GM12878 (cell line): Measurements from ENCODE around the gene CMC4. TPM values are rescaled to one million over a fixed set of nuclear protein-coding genes. Genes with fewer than 3 reads are reported as not detected.

Source experiments
- ATAC-seq: fragments of 200-7000 bp; cut with Tn5 transposase; 3 replicates; pipeline ENCODE4 v1.9.1; 2020; ENCODE audit warnings: mild to moderate bottlenecking, moderate library complexity
- BruUV-seq: library from RNA; stranded (reverse); fragments of 400-500 nt; replicated peaks from 2 replicates; lab custom pipeline; 2021; lab: Mats Ljungman, UMichigan
- CTCF ChIA-PET: fragments of 300-600 bp; sonication (Branson Sonifier 250); formaldehyde crosslinking; extraction: SDS; loops from one replicate; lab custom pipeline; 2021; ENCODE audit warnings: inconsistent platforms; lab: Yijun Ruan, JAX
- POLR2A ChIA-PET: fragments of 350-600 bp; formaldehyde crosslinking; extraction: SDS; loops from one replicate; lab custom pipeline; 2021; ENCODE audit warnings: inconsistent platforms; lab: Charles Lee
- RAD21 ChIA-PET: fragments of 300-600 bp; sonication (Branson Sonifier 250); formaldehyde crosslinking; loops from one replicate; lab custom pipeline; 2023; ENCODE audit warnings: antibody characterized with exemption; ENCODE audit not compliant: unreplicated experiment; lab: Charles Lee
- SMC1A ChIA-PET: fragments of 300-600 bp; sonication (Branson Sonifier 250); formaldehyde crosslinking; loops from one replicate; lab custom pipeline; 2023; ENCODE audit not compliant: unreplicated experiment, uncharacterized antibody; lab: Charles Lee
- DNase-seq: peaks from one replicate; pipeline ENCODE4 v3.0.0-alpha.2; 2011; ENCODE audit warnings: low read depth, low spot score
- FAIRE-seq: peaks from 3 replicates; lab custom pipeline; 2011; peaks lifted over from hg19 to GRCh38; lab: Jason Lieb, UNC
- H2AFZ ChIP-seq: 2 replicates; pipeline ENCODE4 v1.6.0; 2011; ENCODE audit warnings: low read depth, low read length, control low read depth; ENCODE audit not compliant: control insufficient read depth
- H3K27ac ChIP-seq: 2 replicates; pipeline ENCODE4 v1.5.1; 2011; ENCODE audit warnings: control low read depth; ENCODE audit not compliant: control insufficient read depth, insufficient read depth
- H3K27me3 ChIP-seq, 2 experiments: replicated peaks in 1 of 2; 2 replicates each; pipeline versions ENCODE4 v1.6.0 to v1.6.1; 2011; ENCODE audit warnings: low read length in 1 of 2; ENCODE audit not compliant: control insufficient read depth in 2 of 2, insufficient read depth in 2 of 2
- H3K36me3 ChIP-seq, 2 experiments: 2 replicates each; pipeline ENCODE4 v1.5.1; 2011; ENCODE audit warnings: low read length in 1 of 2; ENCODE audit not compliant: control insufficient read depth in 2 of 2, insufficient read depth in 2 of 2
- H3K4me1 ChIP-seq: 2 replicates; pipeline ENCODE4 v1.6.1; 2011; ENCODE audit warnings: mild to moderate bottlenecking, low read length, moderate library complexity, mixed read lengths; ENCODE audit not compliant: control insufficient read depth, insufficient read depth
- H3K4me2 ChIP-seq: 2 replicates; pipeline ENCODE4 v1.6.0; 2011; ENCODE audit warnings: control low read depth; ENCODE audit not compliant: control insufficient read depth, insufficient read depth
- H3K4me3 ChIP-seq: fragments of 200-600 bp; sonication (generic); 2 replicates; pipeline ENCODE4 v1.5.1; 2016
- H3K79me2 ChIP-seq: 2 replicates; pipeline ENCODE4 v1.6.0; 2011; ENCODE audit warnings: low read length; ENCODE audit not compliant: control insufficient read depth, insufficient read depth
- H3K9ac ChIP-seq: 2 replicates; pipeline ENCODE4 v1.8.0; 2011; ENCODE audit warnings: low read length, control low read depth, mixed read lengths; ENCODE audit not compliant: control insufficient read depth, insufficient read depth
- H3K9me3 ChIP-seq: replicated peaks from 3 replicates; pipeline ENCODE4 v1.5.1; 2011; ENCODE audit warnings: mild to moderate bottlenecking, low read length; ENCODE audit not compliant: control insufficient read depth, insufficient read depth
- H4K20me1 ChIP-seq: 2 replicates; pipeline ENCODE4 v1.6.0; 2011; ENCODE audit not compliant: control insufficient read depth, insufficient read depth
- CEBPB ChIP-seq, 2 experiments: fragments of 150-350 bp in 1 of 2; IDR thresholded peaks; 2 replicates each; pipeline ENCODE4 v1.6.1; 2012 to 2014; ENCODE audit warnings: low read depth in 2 of 2, low read length in 2 of 2, borderline replicate concordance in 1 of 2, inconsistent platforms in 1 of 2
- CREM ChIP-seq: IDR thresholded peaks from 2 replicates; pipeline ENCODE4 v1.6.1; 2014; ENCODE audit warnings: antibody characterized with exemption, low read depth
- E4F1 ChIP-seq: fragments of 450-650 bp; IDR thresholded peaks from 2 replicates; pipeline ENCODE4 v1.6.1; 2018; ENCODE audit warnings: borderline replicate concordance, mild to moderate bottlenecking; ENCODE audit not compliant: partially characterized antibody
- ESRRA ChIP-seq: IDR thresholded peaks from 2 replicates; pipeline ENCODE4 v1.6.1; 2012; ENCODE audit warnings: mild to moderate bottlenecking, low read length, improper control_type of control experiment
- EZH2 ChIP-seq: IDR thresholded peaks from 2 replicates; pipeline ENCODE4 v1.6.1; 2012; ENCODE audit warnings: low read depth, mild to moderate bottlenecking, control low read depth, inconsistent platforms, low read length, borderline replicate concordance; ENCODE audit not compliant: control insufficient read depth
- FOXM1 ChIP-seq: IDR thresholded peaks from 2 replicates; pipeline ENCODE4 v1.6.1; 2012; ENCODE audit warnings: low read depth, mild to moderate bottlenecking, inconsistent platforms, low read length, moderate library complexity
- GATAD2B ChIP-seq: fragments of 450-650 bp; conservative IDR thresholded peaks from 2 replicates; pipeline ENCODE4 v1.6.1; 2017; ENCODE audit warnings: low read depth, mild to moderate bottlenecking, moderate library complexity
- IRF5 ChIP-seq: fragments of 450-650 bp; IDR thresholded peaks from 2 replicates; pipeline ENCODE4 v1.6.1; 2017; ENCODE audit warnings: borderline replicate concordance
- JUND ChIP-seq: IDR thresholded peaks from 2 replicates; pipeline ENCODE4 v1.6.1; 2012; ENCODE audit warnings: low read depth, mild to moderate bottlenecking, low read length, improper control_type of control experiment, moderate library complexity
- MEF2A ChIP-seq: IDR thresholded peaks from 2 replicates; pipeline ENCODE4 v1.6.1; 2011; ENCODE audit warnings: low read depth, mild to moderate bottlenecking, low read length, moderate library complexity; ENCODE audit not compliant: insufficient read depth
- PAX5 ChIP-seq: IDR thresholded peaks from 2 replicates; pipeline ENCODE4 v1.6.1; 2011; ENCODE audit warnings: low read depth, low read length, borderline replicate concordance
- PML ChIP-seq: IDR thresholded peaks from 2 replicates; pipeline ENCODE4 v1.6.1; 2012; ENCODE audit warnings: low read length, inconsistent platforms
- RFX5 ChIP-seq: IDR thresholded peaks from 2 replicates; pipeline ENCODE4 v1.6.1; 2011; ENCODE audit warnings: low read depth, low read length, improper control_type of control experiment
- RUNX3 ChIP-seq: IDR thresholded peaks from 2 replicates; pipeline ENCODE4 v1.6.1; 2012; ENCODE audit warnings: low read length, inconsistent platforms
- SUPT20H ChIP-seq: IDR thresholded peaks from 2 replicates; pipeline ENCODE4 v1.6.1; 2011; ENCODE audit warnings: low read depth, mild to moderate bottlenecking, low read length, moderate library complexity, borderline replicate concordance; ENCODE audit not compliant: control insufficient read depth
- TCF12 ChIP-seq: IDR thresholded peaks from 2 replicates; pipeline ENCODE4 v1.6.1; 2011; ENCODE audit warnings: low read depth, mild to moderate bottlenecking, low read length
- YY1 ChIP-seq: IDR thresholded peaks from 2 replicates; pipeline ENCODE4 v1.6.1; 2011; ENCODE audit warnings: low read depth, mild to moderate bottlenecking, low read length
- ZBED1 ChIP-seq: IDR thresholded peaks from 2 replicates; pipeline ENCODE4 v1.6.1; 2016; ENCODE audit warnings: borderline replicate concordance
- ZBTB33 ChIP-seq: fragments of 450-650 bp; IDR thresholded peaks from 2 replicates; pipeline ENCODE4 v1.6.1; 2017; ENCODE audit warnings: mild to moderate bottlenecking
- WGBS: methylation state at CpG from one replicate; pipeline ENCODE4 v1.1.6; 2016; ENCODE audit warnings: low lambda C conversion rate; ENCODE audit not compliant: insufficient replicate concordance, insufficient coverage; ENCODE audit errors: missing lambda C conversion rate; 5-methylcytosine and 5-hydroxymethylcytosine counted together
- in situ Hi-C: fragments of 300-500 bp; cut with MboI; formaldehyde crosslinking; loops from 9 replicates; pipeline ENCODE4 v1.14.3; 2018; ENCODE audit warnings: mixed read lengths
- intact Hi-C: fragments of 100-400 bp; cut with micrococcal nuclease; formaldehyde crosslinking; loops from one replicate; pipeline ENCODE4 v1.14.2; 2022; ENCODE audit not compliant: unreplicated experiment
- polyA plus RNA-seq, 11 experiments: library from polyadenylated mRNA; depleted of rRNA in 4 of 11; unstranded in 6 of 11; stranded (reverse) in 5 of 11; fragments of >200 nt; fragmentation: Nextera tagmentation in 4 of 11; fragmentation: Illumina TruSeq in 1 of 11; extraction: Ambion mirVana in 4 of 11; extraction: Trizol in 1 of 11; gene quantifications; 1 replicate in 1 of 11; 2 replicates in 10 of 11; pipeline versions ENCODE4 v1.2.1 to v1.2.3, GENCODE V29; 2011 to 2016; ENCODE audit warnings: inconsistent platforms in 2 of 11, missing spikeins in 2 of 11, low read depth in 1 of 11
- total RNA-seq, 4 experiments: library from RNA; depleted of rRNA in 3 of 4; stranded (reverse); fragments of >200 nt in 3 of 4; fragmentation: Illumina TruSeq in 1 of 4; extraction: Trizol in 1 of 4; gene quantifications; 2 replicates each; pipeline versions ENCODE4 v1.2.1 to v1.2.3, GENCODE V29; 2013 to 2021

CMC4 gene
- total and polyA plus RNA-seq, 10 of the 15 experiments (the other 5 are each of a cell fraction or from before 2014, with no cell fraction given), result 5.8 to 36.4 (median 21.0) TPM

- FAIRE-seq (no peak), ATAC-seq (peak; percentile 80), DNase-seq (no peak)
- no peak overlapping the region for H3K4me3 ChIP-seq
- CTCF ChIA-PET, result interaction anchor here (0.6 to 3.0 kb wide), 11 partner anchors 8 to 169 kb away, joined by 3 to 10 read pairs (median 4); no protein-coding TSS in a partner anchor
- 71% methylated on average over 18 of the region's 24 CpGs for WGBS
- no peaks in the 10 kb centered on the region for H3K9me3 ChIP-seq
- H3K27ac ChIP-seq, result no peak overlapping the region
- H4K20me1 ChIP-seq, result no peaks in the 10 kb centered on the region
- intact Hi-C loops, result loop anchor here (1.0 to 10.0 kb wide), 2 partner anchors 105 to 172 kb away; no protein-coding TSS in a partner anchor
- POLR2A ChIA-PET, result no interaction called here
- H3K79me2 ChIP-seq, result no peaks in the 10 kb centered on the region
- no TSS peak for BruUV-seq
- RAD21 ChIA-PET, result interaction anchor here (1.2 kb wide), 1 partner anchor 100 kb away, joined by 3 read pairs; no protein-coding TSS in a partner anchor
- no peak overlapping the region for H3K4me2 ChIP-seq
- H3K36me3 ChIP-seq, result peaks cover 0 to 2% of the 10 kb centered on the region in 2 experiments; a peak in 1 of 4 replicates
- H3K9ac ChIP-seq, result no peak overlapping the region
- H3K27me3 ChIP-seq, result no peaks in the 10 kb centered on the region
- in situ Hi-C loops, result no loop called here
- SMC1A ChIA-PET, result interaction anchor here (0.5 to 1.5 kb wide), 2 partner anchors 30 to 169 kb away, joined by 3 to 4 read pairs; no protein-coding TSS in a partner anchor
- no peaks in the 10 kb centered on the region for H3K4me1 ChIP-seq
- H2AFZ ChIP-seq, result no peak overlapping the region
- TF ChIP-seq FOXM1 (no peak), GATAD2B (no peak), YY1 (no peak), ZBTB33 (peak; percentile 91), E4F1 (no peak), SUPT20H (no peak), PML (no peak), ZBED1 (no peak), CREM (no peak), RFX5 (no peak), IRF5 (no peak), RUNX3 (no peak), CEBPB (IDR thresholded peaks at IDR 0.05; ENCODE audit: borderline replicate concordance in 1 of 2, low read depth in 2 of 2, low read length in 2 of 2) (no peak), JUND (no peak), PAX5 (no peak), MEF2A (no peak), ESRRA (no peak), EZH2 (no peak), TCF12 (no peak)
Measured at GRCh38 chrX:155086202-155086840, 15.4 kb upstream of the CMC4 start.
